ENCODE data around the gene GRAMD4. TPM values are rescaled to one million over a fixed set of nuclear protein-coding genes. Genes with fewer than 3 reads are reported as not detected.

GRAMD4 gene
- total and polyA plus RNA-seq, 10 of the 15 experiments (the other 5 are each of a cell fraction or from before 2014, with no cell fraction given) = 0.21 to 45.5 (median 10.6) TPM

GRCh38 chr22:46612341-46612903 lies 7.8 kb upstream of the GRAMD4 start:
- SMC1A ChIA-PET (ENCODE audit: uncharacterized antibody, unreplicated experiment) = no interaction called here
- H3K4me3 ChIP-seq = no peak overlapping the region
- no peak for TF ChIP-seq LARP7 (IDR thresholded peaks at IDR 0.05)
- TF ChIP-seq ZNF384 (IDR thresholded peaks at IDR 0.05; ENCODE audit: borderline replicate concordance, low read depth, low read length) = no peak
- TF ChIP-seq, protein P1, sequence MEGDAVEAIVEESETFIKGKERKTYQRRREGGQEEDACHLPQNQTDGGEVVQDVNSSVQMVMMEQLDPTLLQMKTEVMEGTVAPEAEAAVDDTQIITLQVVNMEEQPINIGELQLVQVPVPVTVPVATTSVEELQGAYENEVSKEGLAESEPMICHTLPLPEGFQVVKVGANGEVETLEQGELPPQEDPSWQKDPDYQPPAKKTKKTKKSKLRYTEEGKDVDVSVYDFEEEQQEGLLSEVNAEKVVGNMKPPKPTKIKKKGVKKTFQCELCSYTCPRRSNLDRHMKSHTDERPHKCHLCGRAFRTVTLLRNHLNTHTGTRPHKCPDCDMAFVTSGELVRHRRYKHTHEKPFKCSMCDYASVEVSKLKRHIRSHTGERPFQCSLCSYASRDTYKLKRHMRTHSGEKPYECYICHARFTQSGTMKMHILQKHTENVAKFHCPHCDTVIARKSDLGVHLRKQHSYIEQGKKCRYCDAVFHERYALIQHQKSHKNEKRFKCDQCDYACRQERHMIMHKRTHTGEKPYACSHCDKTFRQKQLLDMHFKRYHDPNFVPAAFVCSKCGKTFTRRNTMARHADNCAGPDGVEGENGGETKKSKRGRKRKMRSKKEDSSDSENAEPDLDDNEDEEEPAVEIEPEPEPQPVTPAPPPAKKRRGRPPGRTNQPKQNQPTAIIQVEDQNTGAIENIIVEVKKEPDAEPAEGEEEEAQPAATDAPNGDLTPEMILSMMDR (IDR thresholded peaks at IDR 0.05 in 2 of 3, conservative IDR thresholded peaks at IDR 0.05 in 1 of 3; ENCODE audit: control insufficient read depth in 2 of 3, extremely low read depth in 1 of 3, insufficient read depth in 1 of 3, low read depth in 3 of 3, low read length in 3 of 3) = 0 out of 6 replicates have a peak, but pooled peaks of 1 of the 3 experiments have one; percentile 7
- TF ChIP-seq SREBF1 (IDR thresholded peaks at IDR 0.05; ENCODE audit: low read length) = no peak
- H2AFZ ChIP-seq (ENCODE audit: control insufficient read depth, low read depth, low read length) = peak overlapping the region; percentile 64
- ATAC-seq (peak; percentile 3; the same call in 2 of the 3 replicates), DNase-seq (ENCODE audit: low read depth, low spot score) (no peak), FAIRE-seq (no peak)
- H3K4me1 ChIP-seq (ENCODE audit: control insufficient read depth, insufficient read depth, low read length) = peaks cover 19% of the 10 kb centered on the region
- no peaks in the 10 kb centered on the region for H3K36me3 ChIP-seq (ENCODE audit: control insufficient read depth in 2 of 2, insufficient read depth in 2 of 2, low read length in 1 of 2)
- H4K20me1 ChIP-seq (ENCODE audit: control insufficient read depth, insufficient read depth) = no peaks in the 10 kb centered on the region
- no peaks in the 10 kb centered on the region for H3K9me3 ChIP-seq (replicated peaks; ENCODE audit: control insufficient read depth, insufficient read depth, low read length)
- H3K79me2 ChIP-seq (ENCODE audit: control insufficient read depth, insufficient read depth, low read length) = peaks cover 13% of the 10 kb centered on the region
- intact Hi-C loops (cut with micrococcal nuclease; ENCODE audit: unreplicated experiment) (loop anchor here (5.0 kb wide), 1 partner anchor 35 kb away; no protein-coding TSS in a partner anchor), in situ Hi-C loops (cut with MboI) (no loop called here)
- CTCF ChIA-PET = interaction anchor here (0.5 to 1.0 kb wide), 3 partner anchors 14 to 194 kb away, joined by 3 to 4 read pairs (median 4); no protein-coding TSS in a partner anchor
- RAD21 ChIA-PET (ENCODE audit: unreplicated experiment) = interaction anchor here (0.6 to 1.6 kb wide), 3 partner anchors 11 to 277 kb away, joined by 5 to 7 read pairs (median 6); partner anchors contain the start of gene TRMU
- POLR2A ChIA-PET = interaction anchor here (0.5 to 1.8 kb wide), 3 partner anchors 11 to 32 kb away, joined by 3 to 5 read pairs (median 3); no protein-coding TSS in a partner anchor
- H3K4me2 ChIP-seq (ENCODE audit: control insufficient read depth, insufficient read depth) = peak overlapping the region; percentile 65; the same call in 1 of the 2 replicates
- H3K27ac ChIP-seq (ENCODE audit: control insufficient read depth, insufficient read depth) = peak overlapping the region; percentile 83
- peak overlapping the region; percentile 54 for H3K9ac ChIP-seq (ENCODE audit: control insufficient read depth, insufficient read depth, low read length)
- no peaks in the 10 kb centered on the region for H3K27me3 ChIP-seq (replicated peaks in 1 of 2; ENCODE audit: control insufficient read depth in 2 of 2, insufficient read depth in 2 of 2, low read length in 1 of 2)
- 50% methylated on average over 13 of the region's 13 CpGs for WGBS (ENCODE audit: insufficient coverage, insufficient replicate concordance, low lambda C conversion rate, missing lambda C conversion rate)
- BruUV-seq (replicated peaks) = no TSS peak
